ENCODE measurements around the gene GRK5.
"Not testable (repeated sequence)": the region's sequence is repeated elsewhere in the genome, so short reads cannot be mapped to it uniquely, and the experiment has no call there.

Gene GRK5

DNA sequence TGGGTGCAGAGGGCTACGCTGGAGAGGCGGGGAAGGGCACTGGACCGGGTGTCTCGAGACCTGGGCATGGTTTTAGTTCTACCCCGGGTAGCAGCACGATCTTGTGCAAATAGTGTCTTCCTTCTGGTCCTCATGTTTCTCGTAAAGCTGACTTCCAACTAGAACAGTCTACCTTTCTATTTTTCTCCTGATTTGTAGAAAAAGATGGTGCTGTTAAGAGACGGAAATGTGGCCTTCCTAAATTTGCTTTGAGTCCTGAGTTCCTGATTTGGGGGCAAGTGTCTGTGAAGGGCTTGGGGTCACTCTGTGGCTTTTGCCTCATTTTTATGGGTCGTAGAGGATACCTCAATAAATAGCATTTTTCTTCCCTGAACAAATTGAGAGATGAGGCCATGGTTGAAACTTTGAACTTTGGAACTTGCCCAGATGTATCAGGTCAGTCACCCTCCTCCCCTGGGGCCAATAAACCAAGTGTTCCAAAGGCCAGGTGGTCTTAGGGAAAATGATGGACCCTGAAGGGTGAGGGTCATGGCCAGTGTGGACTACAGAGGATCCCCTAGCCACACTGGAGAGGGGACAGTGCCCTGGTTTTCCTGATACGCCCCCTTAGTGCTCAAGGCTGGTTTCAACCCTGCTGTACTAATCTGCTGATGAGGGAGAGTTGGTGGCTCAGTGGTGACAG lies 45.2 kb downstream of the GRK5 start:
- DNase-seq = no peak

DNA sequence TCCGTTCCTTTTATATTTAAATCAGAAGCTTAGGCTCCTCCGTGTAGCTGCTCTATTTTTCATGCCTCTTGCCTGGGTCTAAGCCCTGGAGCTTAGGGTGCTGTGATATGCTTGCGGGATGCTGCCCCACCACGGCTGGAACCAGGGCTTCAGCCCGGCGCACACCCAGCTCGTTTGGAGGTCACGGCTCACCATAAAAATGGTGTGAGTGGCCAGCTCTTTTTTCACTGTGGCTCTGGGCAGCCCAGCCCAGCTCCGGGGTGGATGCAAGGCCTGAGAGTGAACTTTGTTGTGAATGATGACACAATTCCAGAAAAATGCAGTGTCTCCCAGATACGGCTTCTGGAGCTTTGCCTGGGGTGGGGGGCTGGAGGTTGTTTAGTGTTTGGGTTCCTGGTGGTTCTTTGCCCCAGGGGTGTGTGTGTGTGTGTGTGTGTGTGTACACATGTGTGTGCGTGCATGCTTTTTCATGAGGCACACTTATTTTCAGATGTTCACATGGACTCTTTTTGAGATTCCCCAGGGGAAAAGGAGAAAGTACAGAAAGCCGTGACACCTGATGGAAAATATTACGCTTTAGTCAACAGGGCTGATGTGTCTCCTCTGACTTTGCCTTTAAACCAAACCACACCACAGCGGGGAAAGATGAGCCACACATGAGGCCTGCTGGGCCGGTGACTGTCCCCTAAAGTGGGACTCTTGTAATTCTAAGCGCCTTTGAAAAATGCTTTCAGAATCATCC lies 46.2 kb downstream of the GRK5 start:
- peak; percentile 95 for DNase-seq

DNA sequence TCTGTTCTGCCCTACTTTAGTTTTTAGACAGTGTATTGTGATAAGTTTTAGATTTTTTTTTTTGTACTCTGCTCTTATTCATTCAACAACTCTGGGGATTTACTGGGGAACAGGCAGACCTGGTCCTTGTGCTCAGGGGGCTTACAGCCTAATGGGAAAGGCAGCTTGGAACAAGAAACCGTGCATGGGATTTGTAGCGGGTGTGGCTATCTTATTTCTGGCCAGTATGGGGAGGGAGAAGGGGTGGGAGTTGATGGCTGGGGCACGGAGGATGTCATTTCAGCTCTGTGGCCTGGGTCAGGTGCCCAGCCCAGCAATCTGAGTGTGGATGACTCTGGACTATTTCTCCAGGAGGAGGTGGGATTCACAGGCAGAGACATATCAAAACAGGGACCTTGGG lies 47.0 kb downstream of the GRK5 start:
- DNase-seq = no peak

DNA sequence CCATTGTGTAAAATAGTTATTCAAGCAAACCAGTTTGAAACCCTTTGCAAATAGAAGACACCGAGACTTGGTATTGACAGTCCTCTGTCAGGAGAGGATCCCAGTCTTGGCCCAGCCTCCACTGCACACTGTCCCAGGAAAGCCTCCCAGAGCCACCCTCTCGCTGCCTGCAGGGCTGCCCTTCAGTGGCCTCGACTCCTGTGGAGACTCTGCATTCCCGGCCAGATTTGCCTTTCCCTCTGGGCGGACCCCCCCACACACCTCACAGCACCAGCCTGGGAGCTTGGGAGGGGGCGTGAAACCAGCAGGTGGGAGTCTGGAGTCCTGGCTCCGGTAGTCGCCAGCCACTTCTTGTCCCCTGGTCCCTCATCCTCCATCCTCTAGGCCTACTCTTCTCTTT lies 48.7 kb downstream of the GRK5 start:
- DNase-seq = no peak

DNA sequence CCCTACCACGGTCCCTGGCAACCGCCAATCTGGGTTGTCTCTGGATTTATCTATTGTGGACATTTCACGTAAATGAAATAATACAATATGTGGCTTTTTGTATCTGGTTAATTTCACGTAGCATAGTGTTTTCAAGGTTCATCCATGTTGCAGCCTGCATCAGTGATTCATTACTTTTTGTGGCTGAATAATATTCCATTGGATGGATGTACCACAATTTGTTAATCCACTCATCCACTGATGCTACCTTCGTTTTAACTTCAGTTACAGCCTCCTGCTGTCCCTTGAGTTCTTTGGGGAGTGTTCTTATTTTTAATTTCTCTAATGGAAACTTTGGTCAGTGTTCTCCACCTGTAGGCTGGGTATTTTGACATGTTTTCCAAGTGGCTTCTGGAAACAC lies 49.5 kb downstream of the GRK5 start:
- no peak for DNase-seq

DNA sequence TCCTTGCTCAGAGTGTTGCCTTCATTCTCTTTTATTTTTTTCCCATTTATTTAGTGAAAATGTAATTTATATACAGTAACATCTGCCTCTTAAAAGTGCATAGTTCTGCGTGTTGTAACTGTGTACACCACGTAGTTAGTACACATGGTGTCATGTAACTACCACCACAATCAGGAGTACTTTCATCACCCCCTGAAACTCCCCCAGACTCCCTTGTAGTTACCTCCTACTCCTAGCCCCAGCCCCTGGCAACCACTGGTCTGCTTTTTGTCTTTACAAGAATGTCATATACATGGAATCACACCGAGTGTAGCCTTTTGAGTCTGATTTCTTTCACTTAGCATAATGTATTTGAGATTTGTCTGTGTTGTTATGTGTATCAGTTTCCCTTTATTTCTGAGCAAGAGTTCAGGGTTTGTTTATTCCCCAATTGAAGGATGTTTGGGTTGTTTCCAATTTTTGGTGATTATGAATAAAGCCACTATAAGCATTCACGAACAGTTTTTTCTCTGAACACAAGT lies 50.6 kb downstream of the GRK5 start:
- DNase-seq = no peak

DNA sequence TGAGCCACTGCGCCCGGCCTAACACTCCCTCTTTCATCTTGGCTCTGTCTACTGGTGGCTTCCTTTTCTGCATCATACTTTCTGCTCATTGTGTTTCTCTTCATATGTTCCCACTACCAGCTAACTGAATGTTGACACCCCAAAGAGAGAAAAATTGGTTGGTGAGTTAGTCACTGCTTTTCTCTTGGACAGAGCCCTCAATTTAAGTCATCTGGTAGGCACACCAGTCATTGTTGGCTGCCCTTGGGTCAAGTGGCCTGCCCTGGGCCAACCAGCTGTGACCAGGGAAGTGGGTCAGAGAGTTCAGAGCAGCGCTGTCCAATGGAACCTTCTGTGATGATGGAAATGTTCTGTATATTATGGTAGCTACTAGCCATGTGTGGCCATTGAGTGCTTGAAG lies 52.0 kb downstream of the GRK5 start:
- no peak for DNase-seq

DNA sequence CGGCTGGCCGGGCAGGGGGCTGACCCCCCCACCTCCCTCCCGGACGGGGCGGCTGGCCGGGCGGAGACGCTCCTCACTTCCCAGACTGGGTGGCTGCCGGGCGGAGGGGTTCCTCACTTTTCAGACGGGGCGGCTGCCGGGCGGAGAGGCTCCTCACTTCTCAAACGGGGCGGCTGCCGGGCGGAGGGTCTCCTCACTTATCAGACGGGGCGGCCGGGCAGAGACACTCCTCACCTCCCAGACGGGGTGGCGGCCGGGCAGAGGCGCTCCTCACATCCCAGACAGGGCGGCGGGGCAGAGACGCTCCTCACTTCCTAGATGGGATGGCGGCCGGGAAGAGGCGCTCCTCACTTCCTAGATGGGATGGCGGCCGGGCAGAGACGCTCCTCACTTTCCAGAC lies 53.6 kb downstream of the GRK5 start:
- not testable (repeated sequence) for DNase-seq

DNA sequence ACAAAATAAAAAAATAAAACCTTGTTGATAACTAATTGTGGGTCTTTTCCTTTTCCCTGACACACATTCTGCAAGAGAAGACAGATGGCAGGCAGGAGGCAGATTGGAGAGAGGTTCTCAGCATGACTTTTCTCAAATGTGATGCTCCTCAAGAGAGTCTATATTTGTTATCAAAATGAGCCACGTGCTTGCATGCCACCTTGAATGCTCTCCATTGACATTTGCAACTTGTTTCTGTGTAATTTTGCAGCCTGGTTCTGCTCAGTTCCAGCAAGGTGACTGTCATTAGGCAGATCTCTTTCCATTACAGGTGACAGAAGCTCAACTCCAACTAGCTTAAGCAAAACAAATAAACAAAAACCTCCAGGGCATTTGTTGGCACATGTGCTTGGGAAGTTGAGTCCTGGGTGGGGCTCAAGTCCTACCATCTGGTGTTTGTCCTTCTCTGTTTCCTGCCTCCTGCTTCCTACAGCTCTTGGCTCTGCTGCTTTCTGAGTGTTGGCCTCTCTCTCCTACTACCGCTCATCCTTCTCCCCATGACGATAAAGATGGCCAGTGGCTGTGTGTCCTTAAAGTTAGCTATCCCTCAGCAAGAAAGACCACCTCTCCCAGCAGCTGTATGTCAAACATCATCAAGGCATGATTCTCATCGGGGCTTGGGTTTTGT lies 56.7 kb downstream of the GRK5 start:
- no peak for DNase-seq

DNA sequence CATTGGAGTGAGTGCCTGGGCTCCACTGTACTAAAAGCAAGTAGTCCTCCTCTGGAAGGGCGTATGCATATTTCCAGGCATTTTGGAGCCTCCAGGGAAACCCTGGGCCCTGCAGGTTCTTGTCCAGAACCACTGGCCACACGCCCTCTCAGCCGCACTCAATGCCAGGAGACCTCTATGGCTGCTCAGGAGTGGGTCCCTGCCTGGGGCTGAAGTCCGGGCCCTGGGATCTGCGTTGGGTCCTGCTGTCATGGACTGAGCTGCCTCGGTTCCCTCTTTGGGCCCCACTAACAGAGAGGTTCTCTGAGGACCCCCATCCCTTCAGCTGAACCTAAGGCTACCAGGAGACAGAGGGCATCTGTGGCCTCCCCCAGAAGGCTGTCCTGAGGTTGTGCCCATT lies 58.3 kb downstream of the GRK5 start:
- no peak for DNase-seq

DNA sequence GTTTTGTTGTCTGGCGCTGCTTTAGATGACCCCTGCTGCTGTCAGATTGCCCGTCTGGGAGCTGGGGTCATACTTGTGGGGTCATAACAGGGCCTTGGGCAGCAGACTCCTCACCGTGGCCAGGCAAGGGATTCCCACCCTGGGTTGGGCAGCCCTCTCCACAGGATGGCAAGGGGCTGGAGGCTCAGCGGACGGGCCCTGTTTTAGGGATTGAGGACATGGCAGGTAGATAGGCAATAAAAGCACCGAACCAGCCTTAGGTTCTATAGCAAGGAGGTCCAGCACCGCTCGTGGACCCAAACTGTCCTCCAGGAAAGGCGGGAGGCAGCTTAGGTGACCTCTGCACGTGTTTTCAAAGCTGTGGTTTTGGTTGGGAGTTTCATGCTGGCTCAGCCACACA lies 60.0 kb downstream of the GRK5 start:
- DNase-seq = no peak

DNA sequence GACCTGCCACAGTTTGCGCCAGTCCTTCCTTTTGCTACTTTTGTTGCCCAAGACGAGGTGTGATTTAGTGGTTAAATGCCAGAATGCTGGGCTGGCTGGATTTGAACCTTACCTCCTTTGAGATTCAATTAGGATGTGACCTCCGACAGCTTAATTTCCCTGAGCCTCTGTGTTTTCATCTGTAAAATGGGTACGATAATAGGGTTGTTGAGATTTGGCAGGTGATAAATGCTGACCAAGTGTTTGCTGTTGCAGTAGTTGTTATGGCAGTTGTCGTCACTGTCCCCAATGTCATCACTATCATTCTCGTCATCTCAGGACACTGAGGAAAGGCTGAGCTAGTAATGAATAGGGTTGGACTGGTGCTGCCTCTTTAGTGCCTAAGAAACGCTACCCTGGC lies 61.1 kb downstream of the GRK5 start:
- DNase-seq = no peak

DNA sequence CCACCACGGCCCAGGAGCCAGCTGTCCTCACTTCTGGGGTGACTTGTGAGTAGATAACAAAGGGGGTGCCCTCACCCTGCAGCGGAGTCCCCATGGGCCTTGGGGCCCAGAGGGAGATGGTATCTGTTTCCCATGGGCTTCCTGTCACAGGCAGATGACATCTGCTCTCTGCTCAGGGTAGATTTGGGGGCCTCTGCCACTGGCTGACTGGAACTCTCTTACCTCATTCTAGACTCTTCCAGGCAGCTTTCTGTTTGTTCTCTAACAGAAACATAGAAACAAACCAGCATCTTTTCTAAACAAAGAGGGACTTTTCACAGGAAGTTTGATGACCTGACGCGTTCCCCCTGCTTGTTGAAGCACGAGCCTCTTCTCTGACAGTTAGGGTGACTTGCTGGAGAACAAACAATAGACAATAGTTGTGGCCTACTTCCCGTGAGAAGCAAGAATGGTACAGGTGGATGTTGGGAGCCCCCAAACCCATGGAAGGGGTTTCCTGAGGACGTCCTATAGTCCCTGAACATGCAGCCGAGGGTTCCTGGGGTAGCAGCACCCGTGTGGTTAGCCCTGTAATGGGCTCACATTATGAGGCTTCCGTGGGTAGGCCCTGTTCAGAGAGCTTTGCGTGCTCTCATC lies 61.6 kb downstream of the GRK5 start:
- no peak for DNase-seq

DNA sequence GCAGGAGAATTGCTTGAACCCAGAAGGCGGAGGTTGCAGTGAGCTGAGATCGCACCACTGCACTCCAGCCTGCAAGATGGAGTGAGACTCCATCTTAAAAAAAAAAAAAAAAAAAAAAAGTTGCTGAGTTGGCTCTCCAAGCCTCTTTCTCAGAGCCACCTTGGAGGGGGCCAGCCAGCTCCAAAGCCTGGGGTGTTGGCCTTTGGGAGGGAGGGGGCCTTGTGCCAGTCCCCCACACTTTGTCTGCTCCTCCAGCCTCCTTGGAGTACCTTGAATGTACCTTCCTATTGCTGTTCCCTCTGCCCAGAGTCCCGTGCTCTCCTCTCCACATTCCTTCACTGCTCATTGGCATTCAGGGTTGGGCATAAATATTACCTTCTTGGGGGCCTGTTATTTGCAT lies 62.4 kb downstream of the GRK5 start:
- DNase-seq = no peak

DNA sequence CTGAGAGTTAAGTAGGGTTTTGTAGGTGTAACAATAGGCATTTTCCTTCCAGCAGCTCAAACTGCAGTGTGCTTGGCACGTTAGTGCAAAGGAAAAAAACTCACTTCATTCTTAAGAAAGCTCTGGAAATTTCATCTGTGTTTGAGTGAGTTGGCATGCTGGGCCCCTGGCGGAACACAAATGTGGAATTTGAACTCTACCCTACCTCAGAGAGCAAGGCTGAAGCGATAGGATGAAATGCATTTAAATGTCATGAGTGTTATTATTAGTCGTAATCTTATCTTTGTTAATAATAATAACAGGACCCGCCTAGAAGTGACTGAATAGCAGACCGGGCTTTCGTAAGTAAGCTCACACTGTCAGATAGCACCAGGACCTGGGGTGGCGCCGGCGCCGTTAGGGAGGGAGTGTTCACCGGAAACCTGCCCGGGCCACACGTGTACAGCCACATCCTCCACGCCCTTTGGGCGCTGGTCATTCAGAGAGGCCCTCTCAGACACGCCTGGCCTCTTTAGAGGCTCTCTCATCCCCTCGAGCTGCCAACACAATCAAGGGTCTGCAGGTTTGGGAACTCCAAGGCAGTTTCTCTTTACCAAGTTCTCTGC lies 63.5 kb downstream of the GRK5 start:
- DNase-seq = no peak

DNA sequence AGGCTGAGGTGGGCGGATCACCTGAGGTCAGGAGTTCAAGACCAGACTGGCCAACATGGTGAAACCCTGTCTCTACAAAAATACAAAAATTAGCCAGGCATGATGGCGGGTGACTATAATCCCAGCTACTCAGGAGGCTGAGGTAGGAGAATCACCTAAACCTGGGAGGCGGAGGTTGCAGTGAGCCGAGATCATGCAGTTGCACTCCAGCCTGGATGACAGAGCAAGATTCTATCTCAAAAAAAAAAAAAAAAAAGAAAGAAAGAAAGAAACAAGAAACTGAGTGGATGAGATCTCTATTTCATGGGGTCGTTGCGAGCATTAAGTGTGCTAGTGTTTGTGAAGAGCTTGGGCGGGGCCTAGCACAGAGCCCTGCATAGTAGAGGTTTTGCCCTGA lies 65.0 kb downstream of the GRK5 start:
- DNase-seq = not testable (repeated sequence)

DNA sequence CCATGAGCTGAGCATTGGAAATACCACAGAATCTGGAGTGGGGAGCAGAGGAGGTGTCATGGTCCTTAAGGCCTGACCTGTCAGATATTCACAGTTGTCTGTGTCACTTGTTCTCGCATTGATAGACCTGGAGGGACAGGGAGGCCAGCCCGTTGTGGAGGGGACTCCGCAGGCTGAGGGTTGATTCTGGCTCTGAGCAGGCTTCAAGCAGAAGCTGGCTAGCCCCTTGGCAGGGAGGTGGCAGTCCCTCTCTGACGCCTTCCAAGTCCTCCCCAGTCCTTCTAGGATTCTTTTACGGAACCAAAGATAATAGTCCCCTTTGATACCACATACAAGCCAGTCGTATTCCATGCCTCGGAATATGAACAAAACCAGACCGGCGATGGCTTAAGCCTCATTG lies 65.4 kb downstream of the GRK5 start:
- no peak for DNase-seq

DNA sequence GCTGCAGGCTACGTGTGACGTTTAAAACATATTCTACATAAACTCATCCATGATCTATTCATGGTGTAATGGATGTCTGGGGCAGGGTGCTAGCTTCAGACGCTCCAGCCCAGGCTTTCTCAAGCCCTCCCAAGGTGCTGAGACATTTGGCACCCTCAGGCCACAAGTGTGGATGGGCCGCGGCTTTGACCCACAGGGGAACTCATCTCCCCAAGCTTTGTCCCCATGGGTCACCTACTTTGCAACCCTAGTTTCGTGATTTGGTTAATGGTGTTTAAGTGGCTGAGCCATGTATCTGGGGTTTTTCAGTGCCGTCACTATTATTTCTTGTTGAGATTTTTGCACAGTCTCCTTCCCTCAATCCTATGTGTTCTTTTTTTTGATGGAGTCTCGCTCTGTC lies 66.0 kb downstream of the GRK5 start:
- DNase-seq = no peak

DNA sequence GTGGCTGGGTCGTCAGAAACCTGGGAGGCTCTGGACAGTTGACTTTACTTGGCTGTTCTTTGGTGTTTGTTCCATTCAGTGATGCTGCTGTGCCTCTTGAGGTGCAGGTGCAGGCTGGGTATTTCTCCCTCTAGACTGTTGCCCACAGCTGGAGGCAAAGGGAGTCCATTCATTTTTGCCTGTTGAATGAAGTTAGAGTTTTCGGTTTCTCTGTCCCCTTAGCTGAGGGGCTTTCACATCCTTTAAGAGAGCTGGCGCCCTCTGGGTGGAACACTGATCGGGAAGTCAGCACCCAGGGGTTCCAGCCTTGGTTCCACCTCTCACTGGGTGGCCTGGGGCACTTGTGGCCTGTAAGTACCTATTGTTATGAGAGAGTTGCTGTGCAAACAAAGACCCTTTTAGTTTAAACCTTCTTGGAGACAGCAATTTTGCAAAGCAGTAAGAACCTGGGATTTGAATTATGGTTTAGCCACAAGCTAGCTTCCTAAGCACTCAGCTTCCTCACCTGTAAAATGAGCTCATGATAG lies 67.2 kb downstream of the GRK5 start:
- DNase-seq = no peak

DNA sequence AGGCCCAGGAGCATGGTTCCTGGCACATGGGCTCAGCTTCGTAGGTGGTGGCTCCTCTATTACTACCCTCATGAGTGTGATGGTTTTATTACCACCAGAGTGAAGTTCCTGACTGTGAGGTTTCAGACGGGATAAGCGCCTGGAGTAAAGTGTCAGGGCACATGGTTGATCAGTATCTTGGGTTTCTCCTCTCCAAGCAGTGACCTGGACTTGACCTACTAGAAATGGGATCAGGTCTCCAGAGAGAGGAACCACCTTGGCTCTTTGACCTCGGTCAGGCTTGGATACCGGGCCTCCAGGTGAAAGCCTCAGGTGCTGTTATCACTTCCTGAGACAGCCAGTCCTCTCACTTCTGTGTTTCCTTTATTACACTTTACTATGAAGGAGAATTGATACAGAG lies 67.7 kb downstream of the GRK5 start:
- no peak for DNase-seq

DNA sequence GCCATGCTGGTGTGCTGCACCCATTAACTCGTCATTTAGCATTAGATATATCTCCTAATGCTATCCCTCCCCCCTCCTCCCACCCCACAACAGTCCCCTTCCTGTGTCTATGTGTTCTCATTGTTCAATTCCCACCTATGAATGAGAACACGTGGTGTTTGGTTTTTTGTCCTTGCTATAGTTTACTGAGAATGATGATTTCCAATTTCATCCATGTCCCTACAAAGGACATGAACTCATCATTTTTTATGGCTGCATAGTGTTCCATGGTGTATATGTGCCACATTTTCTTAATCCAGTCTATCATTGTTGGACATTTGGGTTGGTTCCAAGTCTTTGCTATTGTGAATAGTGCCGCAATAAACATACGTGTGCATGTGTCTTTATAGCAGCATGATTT lies 68.8 kb downstream of the GRK5 start:
- not testable (repeated sequence) for DNase-seq

DNA sequence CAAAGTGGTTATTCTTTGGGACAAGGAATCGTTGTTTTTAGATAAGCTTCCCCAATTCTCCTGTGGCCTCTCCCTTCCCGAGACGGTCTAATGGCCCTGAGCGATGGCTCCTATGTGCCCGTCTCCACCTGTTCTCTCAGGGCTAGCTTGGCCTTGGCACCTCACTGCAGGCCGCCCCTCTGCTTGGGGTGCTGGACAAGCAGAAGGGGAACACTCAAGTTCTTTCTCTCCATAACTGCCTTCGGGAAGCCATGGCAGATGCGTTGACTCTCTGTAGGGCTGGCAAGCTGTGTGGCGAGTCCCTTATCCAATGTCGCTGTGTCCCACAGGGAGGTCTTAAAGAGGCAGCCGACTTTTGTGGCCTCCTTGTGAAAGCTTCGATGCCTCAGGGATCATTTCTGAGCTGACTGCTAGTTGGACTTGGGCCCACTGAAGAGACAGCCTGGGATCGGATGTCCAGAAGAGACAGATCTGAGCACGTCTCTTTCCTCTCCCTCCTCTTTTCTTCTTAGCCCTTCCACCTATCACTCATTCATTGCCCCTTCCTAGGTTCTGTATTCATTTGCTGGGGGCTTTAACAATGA lies 70.8 kb downstream of the GRK5 start:
- DNase-seq = no peak

DNA sequence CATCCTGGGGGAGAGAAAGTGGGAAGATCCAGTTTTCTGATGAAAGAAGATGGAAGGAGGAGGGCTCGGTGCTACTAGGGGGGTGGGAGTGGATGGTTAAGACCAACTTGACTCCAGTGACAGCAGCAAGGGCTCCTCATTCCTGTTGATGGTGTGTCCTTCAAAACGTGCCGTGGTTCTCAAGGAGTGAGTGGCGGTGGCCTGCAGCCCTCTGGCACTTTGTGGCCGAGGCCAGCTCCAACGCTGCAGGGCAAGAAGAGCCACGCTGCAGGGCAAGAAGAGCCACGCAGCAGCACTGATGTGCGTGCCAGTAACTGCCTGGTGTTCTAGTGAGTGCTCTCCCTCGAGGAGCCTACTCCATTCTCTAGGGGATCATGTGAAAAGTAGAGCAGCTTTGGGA lies 72.1 kb downstream of the GRK5 start:
- DNase-seq = no peak

Measured in fibroblast of skin of right quadriceps (primary cell).